Liver (tissue), 9 donors: ENCODE results near the gene ZNRF4. TPM values are rescaled to one million over a fixed set of nuclear protein-coding genes. Genes with fewer than 3 reads are reported as not detected.

ENCODE experiments used
- DNase-seq: peaks from one replicate; pipeline ENCODE4 v3.0.0-alpha.2; 2017; ENCODE audit warnings: low spot score
- H3K27ac ChIP-seq, 2 donors: one replicate each; pipeline ENCODE4 v1.7.0; 2013; ENCODE audit warnings: inconsistent platforms in 2 of 2, low read length in 2 of 2, control low read depth in 1 of 2, low read depth in 1 of 2, mild to moderate bottlenecking in 1 of 2
- H3K27me3 ChIP-seq, 4 donors: one replicate each; pipeline versions ENCODE4 v1.6.1 to v1.7.0; 2013; ENCODE audit warnings: low read length in 3 of 4, inconsistent platforms in 1 of 4, mild to moderate bottlenecking in 1 of 4, moderate library complexity in 1 of 4; ENCODE audit not compliant: control insufficient read depth in 4 of 4, insufficient read depth in 4 of 4
- H3K36me3 ChIP-seq, 4 donors: one replicate each; pipeline versions ENCODE4 v1.6.1 to v1.7.0; 2013; ENCODE audit warnings: low read length in 3 of 4, mild to moderate bottlenecking in 3 of 4, low read depth in 1 of 4, moderate library complexity in 1 of 4; ENCODE audit not compliant: control insufficient read depth in 4 of 4, insufficient read depth in 3 of 4
- H3K4me1 ChIP-seq, 4 donors: one replicate each; pipeline versions ENCODE4 v1.6.1 to v1.7.0; 2013; ENCODE audit warnings: low read length in 3 of 4, mild to moderate bottlenecking in 3 of 4, moderate library complexity in 1 of 4; ENCODE audit not compliant: control insufficient read depth in 4 of 4, insufficient read depth in 4 of 4
- H3K4me3 ChIP-seq, 3 donors: one replicate each; pipeline versions ENCODE4 v1.6.1 to v1.7.0; 2013; ENCODE audit warnings: low read length in 3 of 3, control low read depth in 1 of 3, low read depth in 1 of 3, mild to moderate bottlenecking in 1 of 3
- H3K9ac ChIP-seq, 2 donors: one replicate each; pipeline ENCODE4 v1.7.0; 2013; ENCODE audit warnings: low read length in 2 of 2, mild to moderate bottlenecking in 2 of 2, moderate library complexity in 2 of 2, control low read depth in 1 of 2, low read depth in 1 of 2
- H3K9me3 ChIP-seq, 4 donors: one replicate each; pipeline versions ENCODE4 v1.6.1 to v1.7.0; 2013; ENCODE audit warnings: low read length in 3 of 4; ENCODE audit not compliant: control insufficient read depth in 4 of 4
- EGR1 ChIP-seq, 2 donors: IDR thresholded peaks; 2 replicates each; pipeline ENCODE4 v1.6.1; 2016 to 2018; ENCODE audit warnings: antibody characterized with exemption in 2 of 2, low read depth in 2 of 2
- FOXA1 ChIP-seq: IDR thresholded peaks from 2 replicates; pipeline ENCODE4 v1.6.1; 2016; ENCODE audit warnings: antibody characterized with exemption
- FOXA2 ChIP-seq: IDR thresholded peaks from 2 replicates; pipeline ENCODE4 v1.6.1; 2016; ENCODE audit warnings: antibody characterized with exemption
- GABPA ChIP-seq, 2 donors: IDR thresholded peaks in 1 of 2; conservative IDR thresholded peaks in 1 of 2; 2 replicates each; pipeline ENCODE4 v1.6.1; 2016; ENCODE audit warnings: antibody characterized with exemption in 2 of 2, mild to moderate bottlenecking in 1 of 2, moderate library complexity in 1 of 2
- HNF4A ChIP-seq, 2 donors: conservative IDR thresholded peaks; 2 replicates each; pipeline ENCODE4 v1.6.1; 2016; ENCODE audit warnings: antibody characterized with exemption in 2 of 2, mild to moderate bottlenecking in 2 of 2
- HNF4G ChIP-seq: IDR thresholded peaks from 2 replicates; pipeline ENCODE4 v1.6.1; 2016; ENCODE audit warnings: antibody characterized with exemption
- JUND ChIP-seq, 2 donors: IDR thresholded peaks; 2 replicates each; pipeline ENCODE4 v1.6.1; 2016; ENCODE audit warnings: antibody characterized with exemption in 2 of 2
- NR2F2 ChIP-seq: IDR thresholded peaks from 2 replicates; pipeline ENCODE4 v1.6.1; 2016; ENCODE audit warnings: antibody characterized with exemption
- RAD21 ChIP-seq, 2 donors: IDR thresholded peaks; 2 replicates each; pipeline ENCODE4 v1.6.1; 2016; ENCODE audit warnings: antibody characterized with exemption in 2 of 2, mild to moderate bottlenecking in 2 of 2
- RXRA ChIP-seq, 2 donors: IDR thresholded peaks; 2 replicates each; pipeline ENCODE4 v1.6.1; 2017 to 2018; ENCODE audit warnings: antibody characterized with exemption in 2 of 2, mild to moderate bottlenecking in 1 of 2
- SP1 ChIP-seq: IDR thresholded peaks from 2 replicates; pipeline ENCODE4 v1.6.1; 2018; ENCODE audit warnings: antibody characterized with exemption, mild to moderate bottlenecking
- TAF1 ChIP-seq: conservative IDR thresholded peaks from 2 replicates; pipeline ENCODE4 v1.6.1; 2016; ENCODE audit warnings: antibody characterized with exemption, mild to moderate bottlenecking
- YY1 ChIP-seq: IDR thresholded peaks from 2 replicates; pipeline ENCODE4 v1.6.1; 2016; ENCODE audit warnings: antibody characterized with exemption, mild to moderate bottlenecking
- WGBS: extraction: QIAGEN DNeasy Blood & Tissue Kit; methylation state at CpG from one replicate; pipeline ENCODE4 v1.1.7; 2013; 5-methylcytosine and 5-hydroxymethylcytosine counted together
- polyA plus RNA-seq, 2 donors: library from polyadenylated mRNA; stranded (reverse) in 1 of 2; unstranded in 1 of 2; fragments of 200-250 nt in 1 of 2; fragments of >200 nt in 1 of 2; fragmentation: Nextera tagmentation in 1 of 2; extraction: Ambion mirVana in 1 of 2; gene quantifications; one replicate each; pipeline versions ENCODE4 v1.2.1 to v1.2.3, GENCODE V29; 2013 to 2015
- total RNA-seq, 2 donors: library from RNA; depleted of rRNA; stranded (reverse); fragments of >200 nt; gene quantifications; one replicate each; pipeline ENCODE4 v1.2.3, GENCODE V29; 2014
- TF ChIP-seq, protein P1 (sequence below): IDR thresholded peaks from 2 replicates; pipeline ENCODE4 v1.6.1; 2016; ENCODE audit warnings: antibody characterized with exemption
- TF ChIP-seq, protein P2 (sequence below): fragments of 150-350 bp; IDR thresholded peaks from 2 replicates; pipeline ENCODE4 v1.5.1; 2017; ENCODE audit warnings: improper control_type of control experiment, low read depth, low read length; ENCODE audit not compliant: missing input control
- TF ChIP-seq, protein P3 (sequence below): IDR thresholded peaks from 2 replicates; pipeline ENCODE4 v1.6.1; 2016; ENCODE audit warnings: antibody characterized with exemption
- TF ChIP-seq, protein P4 (sequence below): IDR thresholded peaks from 2 replicates; pipeline ENCODE4 v1.6.1; 2016; ENCODE audit warnings: antibody characterized with exemption, mild to moderate bottlenecking
- TF ChIP-seq, protein P5 (sequence below): IDR thresholded peaks from 2 replicates; pipeline ENCODE4 v1.6.1; 2016; ENCODE audit warnings: antibody characterized with exemption
- donor health status: healthy.
- donor health status: healthy.
- donor health status: healthy.
- donor health status: healthy.
- donor health status: healthy.

ZNRF4 gene
- total and polyA plus RNA-seq, 4 donors: not detected

DNA sequence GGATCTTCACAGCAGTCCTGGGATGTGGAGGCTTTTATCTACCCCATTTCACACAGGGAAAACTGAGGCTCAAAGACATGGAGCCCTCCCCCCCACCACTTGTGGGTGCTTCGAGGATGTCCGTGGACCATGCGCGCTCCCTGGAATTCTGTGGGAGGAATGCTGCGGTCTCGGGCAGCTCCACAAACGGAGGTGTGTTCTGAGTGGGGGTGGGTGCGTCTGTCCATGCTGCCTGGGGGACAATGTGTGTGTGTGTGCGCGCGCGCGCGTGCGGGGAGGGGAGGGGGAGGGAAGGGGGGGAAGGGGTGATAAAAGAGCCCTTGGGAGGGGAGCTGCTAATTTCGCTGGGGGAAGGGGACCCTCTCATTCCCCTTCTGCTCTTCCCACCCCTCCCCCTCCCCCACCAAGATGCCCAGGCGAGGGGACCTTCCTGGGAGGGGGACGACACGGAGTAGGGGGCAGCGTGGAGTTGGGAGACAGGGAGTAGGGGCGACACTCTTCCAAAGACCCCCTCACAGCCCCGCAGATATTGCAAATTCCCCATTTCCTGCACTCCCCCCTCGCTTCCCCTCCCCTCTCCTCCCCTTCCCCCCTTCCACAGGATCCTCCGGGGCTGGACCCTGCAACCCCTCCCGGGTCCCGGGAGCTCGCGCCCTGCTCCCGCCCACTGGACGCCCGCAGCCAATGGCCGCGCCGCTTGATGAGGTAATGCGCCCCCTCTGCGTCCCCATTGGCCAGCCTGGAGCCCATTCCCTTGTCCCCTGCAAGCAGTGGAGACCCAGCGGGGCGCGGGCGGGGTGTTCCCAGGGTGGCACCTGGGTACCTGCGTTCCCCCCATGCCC is 18.9 kb upstream of the ZNRF4 start:
- no peak for DNase-seq
- H3K27me3 ChIP-seq: no peaks in the 10 kb centered on the region
- no peaks in the 10 kb centered on the region for H3K36me3 ChIP-seq
- no peaks in the 10 kb centered on the region for H3K9me3 ChIP-seq
- H3K27ac ChIP-seq: no peak overlapping the region
- no peak overlapping the region for H3K9ac ChIP-seq
- no peak for TF ChIP-seq JUND (IDR thresholded peaks at IDR 0.05)
- TF ChIP-seq, protein P1, sequence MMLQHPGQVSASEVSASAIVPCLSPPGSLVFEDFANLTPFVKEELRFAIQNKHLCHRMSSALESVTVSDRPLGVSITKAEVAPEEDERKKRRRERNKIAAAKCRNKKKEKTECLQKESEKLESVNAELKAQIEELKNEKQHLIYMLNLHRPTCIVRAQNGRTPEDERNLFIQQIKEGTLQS: no peak
- TF ChIP-seq RAD21 (IDR thresholded peaks at IDR 0.05): no peak
- TF ChIP-seq TAF1: no peak
- no peak for TF ChIP-seq RXRA (IDR thresholded peaks at IDR 0.05)
- TF ChIP-seq NR2F2: no peak
- TF ChIP-seq FOXA1: no peak
- TF ChIP-seq GABPA (IDR thresholded peaks at IDR 0.05 in 1 of 2, conservative IDR thresholded peaks at IDR 0.05 in 1 of 2): no peak
- TF ChIP-seq EGR1 (IDR thresholded peaks at IDR 0.05; ENCODE audit: low read depth in 2 of 2): no peak
- no peak for TF ChIP-seq YY1
- TF ChIP-seq FOXA2: no peak
- TF ChIP-seq, protein P2, sequence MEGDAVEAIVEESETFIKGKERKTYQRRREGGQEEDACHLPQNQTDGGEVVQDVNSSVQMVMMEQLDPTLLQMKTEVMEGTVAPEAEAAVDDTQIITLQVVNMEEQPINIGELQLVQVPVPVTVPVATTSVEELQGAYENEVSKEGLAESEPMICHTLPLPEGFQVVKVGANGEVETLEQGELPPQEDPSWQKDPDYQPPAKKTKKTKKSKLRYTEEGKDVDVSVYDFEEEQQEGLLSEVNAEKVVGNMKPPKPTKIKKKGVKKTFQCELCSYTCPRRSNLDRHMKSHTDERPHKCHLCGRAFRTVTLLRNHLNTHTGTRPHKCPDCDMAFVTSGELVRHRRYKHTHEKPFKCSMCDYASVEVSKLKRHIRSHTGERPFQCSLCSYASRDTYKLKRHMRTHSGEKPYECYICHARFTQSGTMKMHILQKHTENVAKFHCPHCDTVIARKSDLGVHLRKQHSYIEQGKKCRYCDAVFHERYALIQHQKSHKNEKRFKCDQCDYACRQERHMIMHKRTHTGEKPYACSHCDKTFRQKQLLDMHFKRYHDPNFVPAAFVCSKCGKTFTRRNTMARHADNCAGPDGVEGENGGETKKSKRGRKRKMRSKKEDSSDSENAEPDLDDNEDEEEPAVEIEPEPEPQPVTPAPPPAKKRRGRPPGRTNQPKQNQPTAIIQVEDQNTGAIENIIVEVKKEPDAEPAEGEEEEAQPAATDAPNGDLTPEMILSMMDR: no peak
- H3K4me3 ChIP-seq: no peak overlapping the region
- 7% methylated on average over 41 of the region's 41 CpGs for WGBS
- no peaks in the 10 kb centered on the region for H3K4me1 ChIP-seq

DNA sequence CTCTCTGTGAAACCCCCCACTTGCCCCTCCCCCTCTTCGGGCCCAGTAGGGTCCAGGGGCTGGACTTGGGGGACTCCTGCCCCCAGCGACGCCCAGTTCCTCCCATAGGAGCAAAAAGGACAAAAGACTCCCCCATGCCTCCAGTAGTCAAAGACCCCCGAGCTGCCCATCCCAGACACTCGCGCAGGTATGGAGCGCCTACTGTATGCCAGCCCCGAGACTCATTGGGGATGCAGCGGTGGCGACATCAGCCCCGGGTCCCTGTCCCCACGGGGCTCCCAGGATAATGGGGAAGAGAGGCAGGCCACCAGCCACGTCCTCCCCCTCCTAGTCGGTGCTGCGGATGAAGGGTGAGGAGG is 18.3 kb upstream of the ZNRF4 start:
- WGBS: 8% methylated on average over 15 of the region's 15 CpGs
- Histone ChIP-seq H3K27ac (no peak overlapping the region), H3K9ac (no peak overlapping the region), H3K9me3 (no peaks in the 10 kb centered on the region), H3K36me3 (no peaks in the 10 kb centered on the region), H3K27me3 (no peaks in the 10 kb centered on the region), H3K4me1 (no peaks in the 10 kb centered on the region), H3K4me3 (no peak overlapping the region)
- DNase-seq: no peak
- TF ChIP-seq NR2F2 (no peak), JUND (IDR thresholded peaks at IDR 0.05) (no peak), GABPA (IDR thresholded peaks at IDR 0.05 in 1 of 2, conservative IDR thresholded peaks at IDR 0.05 in 1 of 2) (no peak), YY1 (no peak), TAF1 (no peak), RXRA (IDR thresholded peaks at IDR 0.05) (no peak), RAD21 (IDR thresholded peaks at IDR 0.05) (no peak), SP1 (no peak), HNF4A (conservative IDR thresholded peaks at IDR 0.05) (no peak), EGR1 (IDR thresholded peaks at IDR 0.05; ENCODE audit: low read depth in 2 of 2) (no peak), FOXA2 (no peak), HNF4G (no peak)
- TF ChIP-seq, protein P3, sequence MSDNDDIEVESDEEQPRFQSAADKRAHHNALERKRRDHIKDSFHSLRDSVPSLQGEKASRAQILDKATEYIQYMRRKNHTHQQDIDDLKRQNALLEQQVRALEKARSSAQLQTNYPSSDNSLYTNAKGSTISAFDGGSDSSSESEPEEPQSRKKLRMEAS: no peak
- TF ChIP-seq, protein P2: no peak
- TF ChIP-seq, protein P1: no peak
- TF ChIP-seq, protein P4, sequence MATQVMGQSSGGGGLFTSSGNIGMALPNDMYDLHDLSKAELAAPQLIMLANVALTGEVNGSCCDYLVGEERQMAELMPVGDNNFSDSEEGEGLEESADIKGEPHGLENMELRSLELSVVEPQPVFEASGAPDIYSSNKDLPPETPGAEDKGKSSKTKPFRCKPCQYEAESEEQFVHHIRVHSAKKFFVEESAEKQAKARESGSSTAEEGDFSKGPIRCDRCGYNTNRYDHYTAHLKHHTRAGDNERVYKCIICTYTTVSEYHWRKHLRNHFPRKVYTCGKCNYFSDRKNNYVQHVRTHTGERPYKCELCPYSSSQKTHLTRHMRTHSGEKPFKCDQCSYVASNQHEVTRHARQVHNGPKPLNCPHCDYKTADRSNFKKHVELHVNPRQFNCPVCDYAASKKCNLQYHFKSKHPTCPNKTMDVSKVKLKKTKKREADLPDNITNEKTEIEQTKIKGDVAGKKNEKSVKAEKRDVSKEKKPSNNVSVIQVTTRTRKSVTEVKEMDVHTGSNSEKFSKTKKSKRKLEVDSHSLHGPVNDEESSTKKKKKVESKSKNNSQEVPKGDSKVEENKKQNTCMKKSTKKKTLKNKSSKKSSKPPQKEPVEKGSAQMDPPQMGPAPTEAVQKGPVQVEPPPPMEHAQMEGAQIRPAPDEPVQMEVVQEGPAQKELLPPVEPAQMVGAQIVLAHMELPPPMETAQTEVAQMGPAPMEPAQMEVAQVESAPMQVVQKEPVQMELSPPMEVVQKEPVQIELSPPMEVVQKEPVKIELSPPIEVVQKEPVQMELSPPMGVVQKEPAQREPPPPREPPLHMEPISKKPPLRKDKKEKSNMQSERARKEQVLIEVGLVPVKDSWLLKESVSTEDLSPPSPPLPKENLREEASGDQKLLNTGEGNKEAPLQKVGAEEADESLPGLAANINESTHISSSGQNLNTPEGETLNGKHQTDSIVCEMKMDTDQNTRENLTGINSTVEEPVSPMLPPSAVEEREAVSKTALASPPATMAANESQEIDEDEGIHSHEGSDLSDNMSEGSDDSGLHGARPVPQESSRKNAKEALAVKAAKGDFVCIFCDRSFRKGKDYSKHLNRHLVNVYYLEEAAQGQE: no peak
- TF ChIP-seq, protein P5, sequence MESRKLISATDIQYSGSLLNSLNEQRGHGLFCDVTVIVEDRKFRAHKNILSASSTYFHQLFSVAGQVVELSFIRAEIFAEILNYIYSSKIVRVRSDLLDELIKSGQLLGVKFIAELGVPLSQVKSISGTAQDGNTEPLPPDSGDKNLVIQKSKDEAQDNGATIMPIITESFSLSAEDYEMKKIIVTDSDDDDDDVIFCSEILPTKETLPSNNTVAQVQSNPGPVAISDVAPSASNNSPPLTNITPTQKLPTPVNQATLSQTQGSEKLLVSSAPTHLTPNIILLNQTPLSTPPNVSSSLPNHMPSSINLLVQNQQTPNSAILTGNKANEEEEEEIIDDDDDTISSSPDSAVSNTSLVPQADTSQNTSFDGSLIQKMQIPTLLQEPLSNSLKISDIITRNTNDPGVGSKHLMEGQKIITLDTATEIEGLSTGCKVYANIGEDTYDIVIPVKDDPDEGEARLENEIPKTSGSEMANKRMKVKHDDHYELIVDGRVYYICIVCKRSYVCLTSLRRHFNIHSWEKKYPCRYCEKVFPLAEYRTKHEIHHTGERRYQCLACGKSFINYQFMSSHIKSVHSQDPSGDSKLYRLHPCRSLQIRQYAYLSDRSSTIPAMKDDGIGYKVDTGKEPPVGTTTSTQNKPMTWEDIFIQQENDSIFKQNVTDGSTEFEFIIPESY: no peak
